PFSK-1 (cell line): ENCODE measurements around the gene UBTD1.

ENCODE experiments used
- FOXP2 ChIP-seq: optimal IDR thresholded peaks from 2 replicates; pipeline ENCODE3; 2011; ENCODE audit warnings: borderline replicate concordance, control low read depth, inconsistent platforms; ENCODE audit not compliant: insufficient read depth; ENCODE audit errors: extremely low read length, extremely low read depth
- POLR2AphosphoS5 ChIP-seq: IDR thresholded peaks from 2 replicates; pipeline ENCODE4 v1.6.1; 2012; ENCODE audit warnings: low read depth, mild to moderate bottlenecking, control low read depth, low read length, moderate library complexity
- SIN3A ChIP-seq: IDR thresholded peaks from 2 replicates; pipeline ENCODE4 v1.6.1; 2012; ENCODE audit warnings: mild to moderate bottlenecking, low read length, moderate library complexity, borderline replicate concordance; ENCODE audit not compliant: insufficient read depth
- TAF1 ChIP-seq: IDR thresholded peaks from 2 replicates; pipeline ENCODE4 v1.6.1; 2012; ENCODE audit warnings: low read length, control low read depth, borderline replicate concordance; ENCODE audit not compliant: insufficient read depth
- TF ChIP-seq, protein P1 (sequence below), 2 experiments: IDR thresholded peaks; 2 replicates each; pipeline versions ENCODE4 v1.6.1 to v1.8.0; 2011 to 2012; ENCODE audit warnings: low read depth in 2 of 2, low read length in 2 of 2, control low read depth in 1 of 2, inconsistent platforms in 1 of 2, mild to moderate bottlenecking in 1 of 2, moderate library complexity in 1 of 2; ENCODE audit not compliant: insufficient read depth in 1 of 2

DNA sequence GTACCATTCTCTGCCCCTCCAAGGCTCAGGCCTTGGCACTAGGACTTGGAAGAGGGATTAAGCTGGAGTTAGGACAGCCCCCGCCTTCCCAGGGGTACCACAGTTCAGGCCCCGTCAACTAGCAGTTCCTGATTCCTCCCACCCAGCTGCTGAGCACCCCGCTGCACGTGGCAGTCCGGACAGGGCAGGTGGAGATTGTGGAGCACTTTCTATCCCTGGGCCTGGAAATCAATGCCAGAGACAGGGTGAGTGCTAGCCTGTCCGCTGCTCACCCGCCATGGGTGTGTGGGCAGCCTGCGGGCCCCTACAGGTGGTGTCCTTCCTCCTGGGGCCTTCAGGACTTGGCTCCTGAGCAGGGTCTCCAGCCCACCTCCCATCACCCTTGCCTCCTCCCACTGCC lies 83.4 kb downstream of the UBTD1 start:
- TF ChIP-seq, protein P1, sequence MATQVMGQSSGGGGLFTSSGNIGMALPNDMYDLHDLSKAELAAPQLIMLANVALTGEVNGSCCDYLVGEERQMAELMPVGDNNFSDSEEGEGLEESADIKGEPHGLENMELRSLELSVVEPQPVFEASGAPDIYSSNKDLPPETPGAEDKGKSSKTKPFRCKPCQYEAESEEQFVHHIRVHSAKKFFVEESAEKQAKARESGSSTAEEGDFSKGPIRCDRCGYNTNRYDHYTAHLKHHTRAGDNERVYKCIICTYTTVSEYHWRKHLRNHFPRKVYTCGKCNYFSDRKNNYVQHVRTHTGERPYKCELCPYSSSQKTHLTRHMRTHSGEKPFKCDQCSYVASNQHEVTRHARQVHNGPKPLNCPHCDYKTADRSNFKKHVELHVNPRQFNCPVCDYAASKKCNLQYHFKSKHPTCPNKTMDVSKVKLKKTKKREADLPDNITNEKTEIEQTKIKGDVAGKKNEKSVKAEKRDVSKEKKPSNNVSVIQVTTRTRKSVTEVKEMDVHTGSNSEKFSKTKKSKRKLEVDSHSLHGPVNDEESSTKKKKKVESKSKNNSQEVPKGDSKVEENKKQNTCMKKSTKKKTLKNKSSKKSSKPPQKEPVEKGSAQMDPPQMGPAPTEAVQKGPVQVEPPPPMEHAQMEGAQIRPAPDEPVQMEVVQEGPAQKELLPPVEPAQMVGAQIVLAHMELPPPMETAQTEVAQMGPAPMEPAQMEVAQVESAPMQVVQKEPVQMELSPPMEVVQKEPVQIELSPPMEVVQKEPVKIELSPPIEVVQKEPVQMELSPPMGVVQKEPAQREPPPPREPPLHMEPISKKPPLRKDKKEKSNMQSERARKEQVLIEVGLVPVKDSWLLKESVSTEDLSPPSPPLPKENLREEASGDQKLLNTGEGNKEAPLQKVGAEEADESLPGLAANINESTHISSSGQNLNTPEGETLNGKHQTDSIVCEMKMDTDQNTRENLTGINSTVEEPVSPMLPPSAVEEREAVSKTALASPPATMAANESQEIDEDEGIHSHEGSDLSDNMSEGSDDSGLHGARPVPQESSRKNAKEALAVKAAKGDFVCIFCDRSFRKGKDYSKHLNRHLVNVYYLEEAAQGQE (IDR thresholded peaks at IDR 0.05; ENCODE audit: insufficient read depth in 1 of 2, low read depth in 2 of 2, low read length in 2 of 2) = no peak
- no peak for TF ChIP-seq SIN3A
- no peak for TF ChIP-seq TAF1
- TF ChIP-seq POLR2AphosphoS5 = no peak
- TF ChIP-seq FOXP2 = no peak
